OCI-LY7 (cell line): ENCODE measurements around the gene GSG1L. TPM values are rescaled to one million over a fixed set of nuclear protein-coding genes. Genes with fewer than 3 reads are reported as not detected.
"Not testable (repeated sequence)": the region's sequence is repeated elsewhere in the genome, so short reads cannot be mapped to it uniquely, and the experiment has no call there.

ENCODE experiments used
- BruUV-seq: library from RNA; stranded (reverse); fragments of 400-500 nt; replicated peaks from 2 replicates; lab custom pipeline; 2021; lab: Mats Ljungman, UMichigan
- CTCF ChIA-PET: fragments of 300-600 bp; sonication (Branson Sonifier 250); formaldehyde crosslinking; loops from one replicate; lab custom pipeline; 2022; ENCODE audit warnings: antibody characterized with exemption; ENCODE audit not compliant: unreplicated experiment; lab: Charles Lee
- POLR2A ChIA-PET: fragments of 300-600 bp; sonication (Branson Sonifier 250); formaldehyde crosslinking; loops from one replicate; lab custom pipeline; 2022; ENCODE audit warnings: antibody characterized with exemption; lab: Charles Lee
- DNase-seq: peaks from one replicate; pipeline ENCODE4 v3.0.0-alpha.2; 2015; ENCODE audit warnings: low spot score
- H2AFZ ChIP-seq: fragments of 200-600 bp; sonication (generic), shearing (Covaris generic); 2 replicates; pipeline ENCODE4 v1.6.1; 2014; ENCODE audit warnings: mild to moderate bottlenecking, antibody characterized with exemption, low read length, moderate library complexity
- H3K27ac ChIP-seq: fragments of 200-600 bp; sonication (generic); 2 replicates; pipeline ENCODE4 v1.5.1; 2014; ENCODE audit warnings: mixed run types, low read depth, mild to moderate bottlenecking, moderate library complexity, low read length, inconsistent platforms; ENCODE audit not compliant: poor library complexity, severe bottlenecking
- H3K36me3 ChIP-seq: fragments of 200-600 bp; sonication (generic); 2 replicates; pipeline ENCODE4 v1.6.1; 2014; ENCODE audit warnings: mild to moderate bottlenecking, antibody characterized with exemption, low read length, moderate library complexity, mixed read lengths; ENCODE audit not compliant: insufficient read depth
- H3K4me1 ChIP-seq: fragments of 200-600 bp; sonication (generic); 2 replicates; pipeline ENCODE4 v1.5.1; 2014; ENCODE audit warnings: mild to moderate bottlenecking, low read length; ENCODE audit not compliant: insufficient read depth, poor library complexity, severe bottlenecking
- H3K4me2 ChIP-seq: fragments of 200-600 bp; sonication (generic); 2 replicates; pipeline ENCODE4 v1.6.1; 2014; ENCODE audit warnings: mild to moderate bottlenecking, low read length
- H3K4me3 ChIP-seq: fragments of 200-600 bp; sonication (generic); 2 replicates; pipeline ENCODE4 v1.5.1; 2014; ENCODE audit warnings: mild to moderate bottlenecking, low read depth, low read length; ENCODE audit not compliant: poor library complexity, severe bottlenecking
- H3K79me2 ChIP-seq: fragments of 200-600 bp; sonication (generic); 2 replicates; pipeline ENCODE4 v1.6.1; 2016; ENCODE audit warnings: low read depth, mild to moderate bottlenecking, low read length, moderate library complexity, mixed read lengths; ENCODE audit not compliant: insufficient read depth
- H3K9me2 ChIP-seq: fragments of 200-600 bp; sonication (generic); 2 replicates; pipeline ENCODE4 v1.6.1; 2016; ENCODE audit warnings: mild to moderate bottlenecking, low read length, mixed read lengths; ENCODE audit not compliant: insufficient read depth
- H3K9me3 ChIP-seq: fragments of 200-600 bp; sonication (generic); 2 replicates; pipeline ENCODE4 v1.6.1; 2014; ENCODE audit warnings: mild to moderate bottlenecking, mixed run types, low read length, mixed read lengths
- H4K20me1 ChIP-seq: fragments of 200-600 bp; sonication (generic); 2 replicates; pipeline ENCODE4 v1.6.1; 2014; ENCODE audit warnings: mild to moderate bottlenecking, antibody characterized with exemption, low read length, moderate library complexity, mixed read lengths; ENCODE audit not compliant: insufficient read depth
- EZH2phosphoT487 ChIP-seq: fragments of 200-600 bp; sonication (generic); IDR thresholded peaks from 2 replicates; pipeline ENCODE4 v1.6.1; 2018; ENCODE audit warnings: low read depth, borderline replicate concordance, mild to moderate bottlenecking, mixed run types, antibody characterized with exemption, low read length, moderate library complexity, mixed read lengths
- intact Hi-C: fragments of 100-400 bp; cut with micrococcal nuclease; formaldehyde crosslinking; loops from one replicate; pipeline ENCODE4 v1.10.0; 2022; ENCODE audit not compliant: unreplicated experiment
- total RNA-seq, 2 experiments: library from RNA; depleted of rRNA in 1 of 2; stranded (reverse); fragments of >200 nt in 1 of 2; shearing (Covaris generic) in 1 of 2; gene quantifications; 2 replicates each; pipeline ENCODE4 v1.2.3, GENCODE V29; 2014 to 2022
- TF ChIP-seq, protein P1 (sequence below): fragments of 200-600 bp; sonication (generic); conservative IDR thresholded peaks from 2 replicates; pipeline ENCODE4 v1.5.1; 2014; ENCODE audit warnings: mild to moderate bottlenecking, antibody characterized with exemption, low read length, moderate library complexity, mixed read lengths

Gene GSG1L
- total RNA-seq, 2 experiments from 2014 or later = not detected

DNA sequence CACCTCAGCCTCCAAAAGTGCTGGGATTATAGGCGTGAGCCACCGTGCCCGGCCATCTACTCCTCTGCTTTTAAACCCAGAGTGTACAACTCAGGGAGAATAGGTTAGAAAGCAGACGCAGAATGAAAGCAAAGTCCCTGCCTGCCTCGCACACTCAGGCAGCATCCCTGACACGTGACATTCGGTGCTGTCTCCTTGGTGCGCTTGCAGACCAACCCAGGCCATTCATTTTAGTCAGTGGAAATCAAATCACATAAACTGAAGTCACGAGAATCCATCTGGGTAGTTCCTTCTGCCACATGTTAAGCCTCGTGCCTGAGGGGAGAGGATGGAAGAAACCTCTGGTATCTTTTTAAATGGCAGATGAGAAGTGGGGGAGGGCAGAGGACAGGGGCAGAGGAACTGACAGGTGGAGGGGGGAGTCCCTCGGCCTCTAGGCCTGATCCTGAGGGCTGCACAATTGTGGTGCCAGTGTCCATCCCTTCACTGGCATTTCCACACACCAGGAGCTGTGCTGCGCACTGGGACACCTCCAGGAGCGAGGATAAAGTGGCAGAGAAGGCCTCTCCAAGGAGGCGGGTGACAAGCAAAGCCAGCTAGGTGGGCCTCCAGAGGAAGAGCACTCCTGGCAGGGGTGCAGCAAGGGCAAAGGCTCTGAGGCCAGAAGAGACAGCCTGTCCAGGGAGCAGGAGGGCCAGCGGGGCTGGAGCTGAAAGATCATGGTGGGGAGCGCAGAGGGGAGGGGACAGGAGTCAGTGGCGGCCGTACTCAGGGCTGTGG lies 317.2 kb downstream of the GSG1L start:
- Histone ChIP-seq H3K79me2 (no peaks in the 10 kb centered on the region), H3K4me2 (no peak overlapping the region), H4K20me1 (no peaks in the 10 kb centered on the region), H2AFZ (no peak overlapping the region), H3K27ac (no peak overlapping the region), H3K9me2 (no peaks in the 10 kb centered on the region), H3K36me3 (no peaks in the 10 kb centered on the region), H3K4me1 (peaks cover 4% of the 10 kb centered on the region), H3K4me3 (no peak overlapping the region), H3K9me3 (no peaks in the 10 kb centered on the region)
- TF ChIP-seq, protein P1, sequence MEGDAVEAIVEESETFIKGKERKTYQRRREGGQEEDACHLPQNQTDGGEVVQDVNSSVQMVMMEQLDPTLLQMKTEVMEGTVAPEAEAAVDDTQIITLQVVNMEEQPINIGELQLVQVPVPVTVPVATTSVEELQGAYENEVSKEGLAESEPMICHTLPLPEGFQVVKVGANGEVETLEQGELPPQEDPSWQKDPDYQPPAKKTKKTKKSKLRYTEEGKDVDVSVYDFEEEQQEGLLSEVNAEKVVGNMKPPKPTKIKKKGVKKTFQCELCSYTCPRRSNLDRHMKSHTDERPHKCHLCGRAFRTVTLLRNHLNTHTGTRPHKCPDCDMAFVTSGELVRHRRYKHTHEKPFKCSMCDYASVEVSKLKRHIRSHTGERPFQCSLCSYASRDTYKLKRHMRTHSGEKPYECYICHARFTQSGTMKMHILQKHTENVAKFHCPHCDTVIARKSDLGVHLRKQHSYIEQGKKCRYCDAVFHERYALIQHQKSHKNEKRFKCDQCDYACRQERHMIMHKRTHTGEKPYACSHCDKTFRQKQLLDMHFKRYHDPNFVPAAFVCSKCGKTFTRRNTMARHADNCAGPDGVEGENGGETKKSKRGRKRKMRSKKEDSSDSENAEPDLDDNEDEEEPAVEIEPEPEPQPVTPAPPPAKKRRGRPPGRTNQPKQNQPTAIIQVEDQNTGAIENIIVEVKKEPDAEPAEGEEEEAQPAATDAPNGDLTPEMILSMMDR = no peak
- no peak for TF ChIP-seq EZH2phosphoT487
- ChIA-PET POLR2A (interaction anchor here (0.5 kb wide), 1 partner anchor 421 kb away, joined by 3 read pairs; no protein-coding TSS in a partner anchor), CTCF (no interaction called here)
- no TSS peak for BruUV-seq
- no peak for DNase-seq
- intact Hi-C loops = no loop called here

DNA sequence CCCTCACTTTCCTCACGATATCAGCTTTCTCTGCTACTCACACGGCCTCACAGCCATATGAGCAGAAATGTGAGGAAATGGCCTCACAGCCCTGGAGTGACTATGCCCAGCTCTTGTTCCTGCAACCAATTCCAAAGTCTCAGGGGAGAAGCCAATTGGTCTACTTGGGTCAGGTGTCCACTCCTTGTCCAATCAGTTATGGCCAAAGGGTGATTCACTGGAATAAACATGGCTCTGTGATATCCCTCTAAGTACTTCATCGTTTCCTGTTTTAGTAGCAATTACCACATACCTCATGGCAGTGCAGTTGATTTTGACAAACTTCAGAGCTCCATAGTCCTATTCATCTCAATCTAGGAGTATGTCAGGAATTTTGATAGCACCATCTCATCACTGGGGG lies 318.2 kb downstream of the GSG1L start:
- Histone ChIP-seq H3K36me3 (no peaks in the 10 kb centered on the region), H4K20me1 (no peaks in the 10 kb centered on the region), H3K4me3 (no peak overlapping the region), H3K9me2 (no peaks in the 10 kb centered on the region), H3K4me2 (no peak overlapping the region), H2AFZ (no peak overlapping the region), H3K27ac (no peak overlapping the region), H3K9me3 (no peaks in the 10 kb centered on the region), H3K79me2 (no peaks in the 10 kb centered on the region), H3K4me1 (peaks cover 4% of the 10 kb centered on the region)
- BruUV-seq = no TSS peak
- ChIA-PET CTCF (no interaction called here), POLR2A (interaction anchor here (0.6 kb wide), 1 partner anchor 196 kb away, joined by 4 read pairs; the partner anchor contains the start of genes GTF3C1 and KATNIP)
- intact Hi-C loops = no loop called here
- no peak for DNase-seq
- TF ChIP-seq EZH2phosphoT487 = no peak
- TF ChIP-seq, protein P1 = no peak

DNA sequence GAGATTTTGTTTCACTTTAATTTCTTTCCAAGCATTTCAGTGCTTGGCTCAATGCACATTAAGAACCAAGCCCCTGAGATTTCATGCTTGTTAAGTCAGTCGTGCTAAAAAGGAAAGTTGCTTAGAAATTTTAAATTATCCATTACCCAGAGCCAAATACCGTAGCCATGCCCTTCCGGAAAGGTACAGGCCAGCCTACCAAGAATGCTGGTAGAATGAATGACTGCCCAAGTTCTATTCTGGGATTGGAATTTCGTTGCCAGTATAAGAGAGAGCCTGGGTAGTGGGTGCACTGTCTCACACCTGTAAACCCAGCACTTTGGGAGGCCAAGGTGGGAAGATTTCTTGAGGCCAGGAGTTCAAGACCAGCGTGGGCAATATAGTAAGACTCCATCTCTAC lies 319.6 kb downstream of the GSG1L start:
- H3K4me3 ChIP-seq = no peak overlapping the region
- DNase-seq = no peak
- ChIA-PET CTCF (no interaction called here), POLR2A (no interaction called here)
- intact Hi-C loops = no loop called here
- no peak overlapping the region for H3K4me2 ChIP-seq
- TF ChIP-seq, protein P1 = no peak
- no peak for TF ChIP-seq EZH2phosphoT487
- H3K4me1 ChIP-seq = peaks cover 4% of the 10 kb centered on the region
- H3K36me3 ChIP-seq = no peaks in the 10 kb centered on the region
- H4K20me1 ChIP-seq = no peaks in the 10 kb centered on the region
- H3K9me2 ChIP-seq = no peaks in the 10 kb centered on the region
- H3K27ac ChIP-seq = no peak overlapping the region
- H2AFZ ChIP-seq = no peak overlapping the region
- no TSS peak for BruUV-seq
- no peaks in the 10 kb centered on the region for H3K9me3 ChIP-seq
- H3K79me2 ChIP-seq = no peaks in the 10 kb centered on the region

DNA sequence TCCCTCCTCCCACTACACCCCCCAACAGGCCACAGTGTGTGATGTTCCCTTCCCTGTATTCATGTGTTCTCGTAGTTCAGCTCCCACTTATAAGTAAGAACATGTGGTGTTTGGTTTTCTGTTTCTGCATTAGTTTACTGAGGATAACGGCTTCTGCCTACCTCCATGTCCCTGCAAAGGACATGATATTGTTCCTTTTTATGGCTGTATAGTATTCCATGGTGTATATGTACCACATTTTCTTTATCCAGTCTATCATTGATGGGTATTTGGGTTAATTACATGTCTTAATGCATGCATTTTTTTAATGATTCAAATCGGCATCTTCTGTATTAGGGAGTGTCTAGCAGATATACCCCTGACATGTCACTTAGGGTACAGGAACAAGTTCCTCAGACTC lies 320.5 kb downstream of the GSG1L start:
- H3K79me2 ChIP-seq, H3K4me1 ChIP-seq, intact Hi-C loops, H3K4me2 ChIP-seq, POLR2A ChIA-PET, H3K27ac ChIP-seq, DNase-seq, H3K9me2 ChIP-seq, H4K20me1 ChIP-seq, CTCF ChIA-PET, H3K36me3 ChIP-seq, BruUV-seq, H2AFZ ChIP-seq, H3K9me3 ChIP-seq, H3K4me3 ChIP-seq: not testable (repeated sequence)
